CD4-positive, alpha-beta T cell (primary cell): ENCODE data around the gene PLXNB1. TPM values are rescaled to one million over a fixed set of nuclear protein-coding genes. Genes with fewer than 3 reads are reported as not detected.

Source experiments
- ATAC-seq: fragments of 200-7000 bp; cut with Tn5 transposase; one replicate; pipeline ENCODE4 v1.10.0; 2022; ENCODE audit warnings: mild to moderate bottlenecking; ENCODE audit not compliant: poor library complexity
- CTCF ChIA-PET: fragments of 350-600 bp; sonication (Branson Sonifier 250); formaldehyde crosslinking; loops from one replicate; lab custom pipeline; 2021; ENCODE audit warnings: antibody characterized with exemption, inconsistent platforms; lab: Charles Lee
- POLR2A ChIA-PET: fragments of 350-600 bp; sonication (Branson Sonifier 250); formaldehyde crosslinking; loops from one replicate; lab custom pipeline; 2021; ENCODE audit warnings: antibody characterized with exemption, inconsistent platforms; lab: Charles Lee
- DNase-seq, 14 experiments: peaks; one replicate each; pipeline ENCODE4 v3.0.0-alpha.2; 2013 to 2020; ENCODE audit warnings: mixed read lengths in 2 of 14
- H3K27ac ChIP-seq, 2 donors: one replicate each; pipeline versions ENCODE4 v1.5.1 to v1.7.0; 2013; ENCODE audit warnings: low read length in 2 of 2, low read depth in 1 of 2, mild to moderate bottlenecking in 1 of 2
- H3K27me3 ChIP-seq, 2 experiments: 1 replicate in 1 of 2; 2 replicates in 1 of 2; pipeline versions ENCODE4 v1.6.1 to v1.7.0; 2013; ENCODE audit warnings: low read length in 2 of 2, control low read depth in 1 of 2, mild to moderate bottlenecking in 1 of 2, moderate library complexity in 1 of 2; ENCODE audit not compliant: insufficient read depth in 2 of 2, control insufficient read depth in 1 of 2
- H3K36me3 ChIP-seq: one replicate; pipeline ENCODE4 v1.6.1; 2013; ENCODE audit warnings: low read length, control low read depth; ENCODE audit not compliant: insufficient read depth
- H3K4me1 ChIP-seq: one replicate; pipeline ENCODE4 v1.6.1; 2013; ENCODE audit warnings: low read length, control low read depth; ENCODE audit not compliant: insufficient read depth
- H3K4me3 ChIP-seq: one replicate; pipeline ENCODE4 v1.5.1; 2013; ENCODE audit warnings: mild to moderate bottlenecking, low read length, moderate library complexity
- H3K9me3 ChIP-seq, 2 experiments: 1 replicate in 1 of 2; 2 replicates in 1 of 2; pipeline versions ENCODE4 v1.6.1 to v1.7.0; 2013; ENCODE audit warnings: low read length in 2 of 2, mild to moderate bottlenecking in 2 of 2, control low read depth in 1 of 2, moderate library complexity in 1 of 2; ENCODE audit not compliant: control insufficient read depth in 1 of 2, insufficient read depth in 1 of 2
- H3K27ac Mint-ChIP-seq: one replicate; pipeline ENCODE4 v1.8.0; 2020; ENCODE audit warnings: mixed read lengths
- H3K27me3 Mint-ChIP-seq: one replicate; pipeline ENCODE4 v1.8.0; 2021; ENCODE audit warnings: mixed read lengths
- H3K36me3 Mint-ChIP-seq: one replicate; pipeline ENCODE4 v1.8.0; 2021; ENCODE audit warnings: low read depth, mixed read lengths
- H3K4me1 Mint-ChIP-seq: one replicate; pipeline ENCODE4 v1.8.0; 2021; ENCODE audit warnings: low read depth, mixed read lengths
- H3K4me3 Mint-ChIP-seq: one replicate; pipeline ENCODE4 v1.8.0; 2020; ENCODE audit warnings: mild to moderate bottlenecking, mixed read lengths
- H3K9me3 Mint-ChIP-seq: one replicate; pipeline ENCODE4 v1.8.0; 2020; ENCODE audit warnings: mixed read lengths
- intact Hi-C, 2 experiments: fragments of 100-400 bp; cut with DNase I in 1 of 2; cut with micrococcal nuclease in 1 of 2; formaldehyde crosslinking; loops; one replicate each; pipeline versions ENCODE4 v1.15.1 to v1.9.0; 2023 to 2025; cut with DNase I, micrococcal nuclease
- total RNA-seq, 174 experiments: library from RNA in 2 of 174; stranded (reverse) in 2 of 174; gene quantifications; one replicate each; pipeline ENCODE4 v1.2.3 and lab custom pipeline; 2021 to 2026
- TF ChIP-seq, protein P1 (sequence below): fragments of 200-600 bp; IDR thresholded peaks from one replicate; pipeline ENCODE4 v1.8.0; 2022; ENCODE audit warnings: antibody characterized with exemption, mild to moderate bottlenecking

The PLXNB1 gene
- total RNA-seq, 2 experiments from 2014 or later, result 1.1 to 2.0 TPM

DNA sequence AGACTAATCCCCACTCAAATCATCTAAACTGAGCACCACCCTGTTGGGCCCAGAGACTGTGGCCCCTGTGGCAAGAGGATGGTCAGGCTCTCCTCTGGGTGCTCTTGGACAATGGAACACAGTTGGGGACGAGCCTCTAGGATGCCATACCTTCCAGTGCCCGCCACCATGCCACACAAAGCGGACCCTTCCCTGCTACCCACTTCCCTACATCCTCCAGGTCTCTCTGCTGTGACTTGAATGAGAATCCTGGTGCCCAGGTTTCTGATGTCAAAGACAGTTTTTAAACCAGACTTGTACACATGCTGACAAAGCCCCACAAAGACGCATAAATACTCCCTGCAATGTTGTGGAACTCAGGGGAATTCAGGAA, 5.3 kb upstream of the PLXNB1 start:
- H3K36me3 Mint-ChIP-seq, result peaks cover 15% of the 10 kb centered on the region
- H3K27ac Mint-ChIP-seq, result no peak overlapping the region
- peaks cover 33% of the 10 kb centered on the region for H3K4me1 Mint-ChIP-seq
- TF ChIP-seq, protein P1, sequence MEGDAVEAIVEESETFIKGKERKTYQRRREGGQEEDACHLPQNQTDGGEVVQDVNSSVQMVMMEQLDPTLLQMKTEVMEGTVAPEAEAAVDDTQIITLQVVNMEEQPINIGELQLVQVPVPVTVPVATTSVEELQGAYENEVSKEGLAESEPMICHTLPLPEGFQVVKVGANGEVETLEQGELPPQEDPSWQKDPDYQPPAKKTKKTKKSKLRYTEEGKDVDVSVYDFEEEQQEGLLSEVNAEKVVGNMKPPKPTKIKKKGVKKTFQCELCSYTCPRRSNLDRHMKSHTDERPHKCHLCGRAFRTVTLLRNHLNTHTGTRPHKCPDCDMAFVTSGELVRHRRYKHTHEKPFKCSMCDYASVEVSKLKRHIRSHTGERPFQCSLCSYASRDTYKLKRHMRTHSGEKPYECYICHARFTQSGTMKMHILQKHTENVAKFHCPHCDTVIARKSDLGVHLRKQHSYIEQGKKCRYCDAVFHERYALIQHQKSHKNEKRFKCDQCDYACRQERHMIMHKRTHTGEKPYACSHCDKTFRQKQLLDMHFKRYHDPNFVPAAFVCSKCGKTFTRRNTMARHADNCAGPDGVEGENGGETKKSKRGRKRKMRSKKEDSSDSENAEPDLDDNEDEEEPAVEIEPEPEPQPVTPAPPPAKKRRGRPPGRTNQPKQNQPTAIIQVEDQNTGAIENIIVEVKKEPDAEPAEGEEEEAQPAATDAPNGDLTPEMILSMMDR, result no peak
- ATAC-seq, result no peak
- no peak for DNase-seq
- Histone ChIP-seq H3K36me3 (peaks cover 15% of the 10 kb centered on the region), H3K27ac (no peak overlapping the region), H3K27me3 (no peaks in the 10 kb centered on the region), H3K9me3 (no peaks in the 10 kb centered on the region), H3K4me3 (no peak overlapping the region), H3K4me1 (peaks cover 33% of the 10 kb centered on the region)
- H3K4me3 Mint-ChIP-seq, result no peak overlapping the region
- H3K27me3 Mint-ChIP-seq, result no peaks in the 10 kb centered on the region
- POLR2A ChIA-PET, result interaction anchor here (1.3 to 2.2 kb wide), 5 partner anchors 11 to 161 kb away, joined by 4 to 37 read pairs (median 11); partner anchors contain the start of genes ATRIP and SHISA5
- intact Hi-C loops, result loop anchor here (5.0 kb wide), 4 partner anchors 42 to 653 kb away; partner anchors contain the start of gene SMARCC1 (in 1 of the 2)
- CTCF ChIA-PET, result interaction anchor here (0.6 to 3.0 kb wide), 27 partner anchors 11 to 640 kb away, joined by 3 to 118 read pairs (median 7); partner anchors contain the start of genes ATRIP, CDC25A, NCKIPSD and PFKFB4
- no peaks in the 10 kb centered on the region for H3K9me3 Mint-ChIP-seq

DNA sequence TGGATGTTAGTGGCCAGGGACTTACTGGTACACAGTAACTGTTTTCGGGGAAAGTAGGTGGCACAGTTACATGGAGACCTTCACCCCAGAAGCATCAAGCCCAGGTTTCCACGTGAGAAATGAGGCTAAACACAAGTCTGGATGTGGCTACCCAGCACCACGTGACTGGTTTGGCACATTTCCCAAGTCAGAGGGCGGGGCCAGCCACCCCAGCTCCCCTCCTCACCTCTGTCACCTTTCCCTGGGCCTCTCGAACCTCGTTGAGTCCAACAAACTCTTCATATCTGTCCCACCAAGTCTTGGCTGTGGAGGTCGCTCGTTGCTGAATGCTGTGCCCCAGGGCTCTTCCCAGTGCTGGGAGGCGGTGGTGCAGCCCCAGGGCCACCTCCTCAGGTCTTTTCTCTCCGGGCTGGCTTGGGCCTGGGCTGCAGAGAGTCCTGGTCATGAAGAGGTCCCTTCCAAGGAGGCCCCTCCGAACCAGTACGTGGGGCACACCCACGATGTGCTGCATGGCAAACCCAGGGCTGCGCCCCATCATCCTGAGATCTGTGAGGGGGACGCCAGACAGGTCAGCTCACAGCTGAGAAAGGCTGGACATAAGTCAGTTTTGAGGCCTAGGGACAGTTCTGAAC, 4.8 kb upstream of the PLXNB1 start:
- ChIA-PET CTCF (interaction anchor here (1.0 kb wide), 1 partner anchor 34 kb away, joined by 4 read pairs; no protein-coding TSS in a partner anchor), POLR2A (interaction anchor here (2.2 kb wide), 1 partner anchor 34 kb away, joined by 37 read pairs; no protein-coding TSS in a partner anchor)
- Mint-ChIP-seq H3K4me3 (no peak overlapping the region), H3K27me3 (no peaks in the 10 kb centered on the region), H3K36me3 (peaks cover 10% of the 10 kb centered on the region), H3K4me1 (peaks cover 29% of the 10 kb centered on the region), H3K9me3 (no peaks in the 10 kb centered on the region), H3K27ac (no peak overlapping the region)
- Histone ChIP-seq H3K4me1 (peaks cover 36% of the 10 kb centered on the region), H3K36me3 (peaks cover 15% of the 10 kb centered on the region), H3K27ac (no peak overlapping the region), H3K4me3 (no peak overlapping the region), H3K27me3 (no peaks in the 10 kb centered on the region), H3K9me3 (no peaks in the 10 kb centered on the region)
- DNase-seq (peak in 4 of 14 experiments; percentile 24 to 49 (median 36)), ATAC-seq (no peak)
- TF ChIP-seq, protein P1, result no peak
- intact Hi-C loops, result loop anchor here (5.0 kb wide), 4 partner anchors 43 to 652 kb away; partner anchors contain the start of gene SMARCC1 (in 1 of the 2)

GRCh38 chr3:48433472-48434118, 3.7 kb upstream of the PLXNB1 start:
- peaks cover 10% of the 10 kb centered on the region for H3K36me3 Mint-ChIP-seq
- H3K4me3 Mint-ChIP-seq, result no peak overlapping the region
- H3K27me3 Mint-ChIP-seq, result no peaks in the 10 kb centered on the region
- no peak for ATAC-seq
- peaks cover 25% of the 10 kb centered on the region for H3K4me1 Mint-ChIP-seq
- Histone ChIP-seq H3K36me3 (peaks cover 15% of the 10 kb centered on the region), H3K4me1 (peaks cover 35% of the 10 kb centered on the region), H3K4me3 (no peak overlapping the region), H3K27ac (no peak overlapping the region), H3K9me3 (no peaks in the 10 kb centered on the region), H3K27me3 (no peaks in the 10 kb centered on the region)
- TF ChIP-seq, protein P1, result no peak
- no peak overlapping the region for H3K27ac Mint-ChIP-seq
- ChIA-PET POLR2A (interaction anchor here (0.9 kb wide), 1 partner anchor 162 kb away, joined by 3 read pairs; no protein-coding TSS in a partner anchor), CTCF (interaction anchor here (1.0 to 1.2 kb wide), 2 partner anchors 33 to 74 kb away, joined by 3 to 4 read pairs; no protein-coding TSS in a partner anchor)
- intact Hi-C loops, result no loop called here
- H3K9me3 Mint-ChIP-seq, result no peaks in the 10 kb centered on the region
- no peak for DNase-seq
